Spinal cord (tissue), 10 donors: ENCODE data around the gene RAD51B. TPM values are rescaled to one million over a fixed set of nuclear protein-coding genes. Genes with fewer than 3 reads are reported as not detected.

Experiments
- DNase-seq, 6 donors: peaks; one replicate each; pipeline versions ENCODE4 v3.0.0 to v3.0.0-alpha.2; 2013 to 2015; ENCODE audit warnings: low spot score in 6 of 6, low read depth in 4 of 6
- H3K27ac ChIP-seq: one replicate; pipeline ENCODE4 v1.5.1; 2013; ENCODE audit warnings: low read depth, low read length, control low read depth
- H3K27me3 ChIP-seq: one replicate; pipeline ENCODE4 v1.6.1; 2013; ENCODE audit warnings: low read length; ENCODE audit not compliant: control insufficient read depth, insufficient read depth
- H3K36me3 ChIP-seq: one replicate; pipeline ENCODE4 v1.6.1; 2013; ENCODE audit warnings: low read length; ENCODE audit not compliant: control insufficient read depth, insufficient read depth
- H3K4me1 ChIP-seq: one replicate; pipeline ENCODE4 v1.6.1; 2013; ENCODE audit warnings: low read length; ENCODE audit not compliant: control insufficient read depth, insufficient read depth
- H3K4me3 ChIP-seq: one replicate; pipeline ENCODE4 v1.5.1; 2013; ENCODE audit warnings: low read depth, low read length, control low read depth
- H3K9me3 ChIP-seq: one replicate; pipeline ENCODE4 v1.6.1; 2013; ENCODE audit warnings: low read length; ENCODE audit not compliant: control insufficient read depth, insufficient read depth
- WGBS: methylation state at CpG from one replicate; pipeline ENCODE4 v1.1.5; 2013; ENCODE audit warnings: missing lambda C conversion rate; ENCODE audit not compliant: insufficient coverage; 5-methylcytosine and 5-hydroxymethylcytosine counted together
- polyA plus RNA-seq, 2 donors: library from polyadenylated mRNA; unstranded; fragments of 120-200 nt; gene quantifications; one replicate each; pipeline ENCODE4 v1.2.1, GENCODE V29; 2013; ENCODE audit not compliant: insufficient read length in 2 of 2
- total RNA-seq, 2 donors: library from RNA; depleted of rRNA in 1 of 2; stranded (reverse); fragments of 120-200 nt in 1 of 2; fragments of >200 nt in 1 of 2; gene quantifications; one replicate each; pipeline versions ENCODE4 v1.2.3 to v1.2.4, GENCODE V29; 2013 to 2014
- donor health status: healthy.

The RAD51B gene
- total and polyA plus RNA-seq, 4 donors: 5.7 to 28.9 (median 14.4) TPM

DNA sequence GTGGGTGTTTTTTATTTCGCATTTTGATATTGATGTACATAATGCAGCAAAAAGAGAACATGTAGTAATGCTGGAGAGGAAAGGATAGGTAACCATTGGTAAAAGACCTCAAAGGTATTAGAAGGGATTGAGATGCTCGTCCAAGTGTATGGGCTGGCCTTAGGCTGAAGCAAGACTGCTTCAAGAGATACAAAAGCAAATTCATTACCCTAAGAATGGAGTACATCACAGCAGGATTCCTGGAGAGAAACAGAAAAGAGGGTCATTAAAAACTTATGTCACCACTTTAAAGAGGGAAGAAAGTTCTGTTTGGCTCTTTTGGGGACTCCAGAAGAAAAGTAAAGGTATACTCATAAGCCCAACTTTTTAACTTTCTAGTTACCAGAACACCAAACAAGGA lies 552.8 kb downstream of the RAD51B start:
- WGBS: 86% methylated on average over 1 of the region's 2 CpGs
- no peaks in the 10 kb centered on the region for H3K36me3 ChIP-seq
- H3K27ac ChIP-seq: no peak overlapping the region
- DNase-seq: no peak
- no peaks in the 10 kb centered on the region for H3K27me3 ChIP-seq
- H3K4me1 ChIP-seq: peaks cover 5% of the 10 kb centered on the region
- H3K4me3 ChIP-seq: no peak overlapping the region
- no peaks in the 10 kb centered on the region for H3K9me3 ChIP-seq

- no peak overlapping the region for H3K4me3 ChIP-seq
- peak overlapping the region; percentile 15 for H3K27ac ChIP-seq
- H3K9me3 ChIP-seq: no peaks in the 10 kb centered on the region
- no peak for DNase-seq
- WGBS: no CpG with 5 or more reads among the region's 2 CpGs
- peaks cover 8% of the 10 kb centered on the region for H3K4me1 ChIP-seq
- H3K36me3 ChIP-seq: no peaks in the 10 kb centered on the region
- no peaks in the 10 kb centered on the region for H3K27me3 ChIP-seq
Measured at GRCh38 chr14:68373124-68373646, 553.6 kb downstream of the RAD51B start.

DNA sequence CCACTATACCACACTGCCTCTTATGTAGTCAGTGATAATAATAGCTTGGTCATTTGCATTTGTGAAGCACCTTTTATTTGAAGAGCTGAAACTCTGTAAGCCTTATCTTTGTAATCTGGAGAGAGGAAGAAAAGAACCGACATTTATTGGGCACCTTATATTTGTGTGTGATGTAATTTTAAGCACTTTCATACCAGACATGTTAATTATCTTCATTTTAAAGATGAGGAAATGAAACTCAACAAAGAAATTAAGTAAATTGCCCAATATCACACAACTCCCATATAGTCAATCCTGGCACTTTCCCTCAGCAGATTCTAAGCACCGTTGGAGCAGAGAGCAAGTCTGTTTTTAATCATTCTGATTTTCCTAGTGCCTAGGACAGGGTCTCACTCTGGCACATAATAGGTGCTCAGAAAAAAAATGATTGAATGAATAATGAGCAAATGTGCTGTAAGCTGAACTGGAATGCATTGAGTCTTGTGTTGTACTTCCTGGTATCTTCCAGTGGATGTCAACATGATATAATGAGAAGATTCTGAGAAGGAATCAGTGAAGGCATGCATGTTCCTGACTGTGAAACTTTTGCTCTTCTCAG lies 554.4 kb downstream of the RAD51B start:
- no CpG with 5 or more reads among the region's 2 CpGs for WGBS
- Histone ChIP-seq H3K27ac (peak overlapping the region; percentile 43), H3K27me3 (no peaks in the 10 kb centered on the region)

GRCh38 chr14:68374682-68375081 lies 555.1 kb downstream of the RAD51B start:
- Histone ChIP-seq H3K27ac (peak overlapping the region; percentile 43), H3K27me3 (no peaks in the 10 kb centered on the region), H3K36me3 (no peaks in the 10 kb centered on the region), H3K9me3 (no peaks in the 10 kb centered on the region), H3K4me3 (no peak overlapping the region), H3K4me1 (peaks cover 8% of the 10 kb centered on the region)
- 51% methylated on average over 7 of the region's 7 CpGs for WGBS
- no peak for DNase-seq

More for the DNA sequence above, 554.4 kb downstream of the RAD51B start:
- H3K36me3 ChIP-seq: no peaks in the 10 kb centered on the region
- no peak overlapping the region for H3K4me3 ChIP-seq
- peaks cover 8% of the 10 kb centered on the region for H3K4me1 ChIP-seq
- H3K9me3 ChIP-seq: no peaks in the 10 kb centered on the region
- no peak for DNase-seq

GRCh38 chr14:68375376-68375775 lies 555.8 kb downstream of the RAD51B start:
- no peaks in the 10 kb centered on the region for H3K9me3 ChIP-seq
- no peak for DNase-seq
- no peaks in the 10 kb centered on the region for H3K27me3 ChIP-seq
- no peaks in the 10 kb centered on the region for H3K36me3 ChIP-seq
- H3K4me1 ChIP-seq: peaks cover 8% of the 10 kb centered on the region
- H3K27ac ChIP-seq: peak overlapping the region; percentile 22
- WGBS: no CpG with 5 or more reads among the region's 4 CpGs
- no peak overlapping the region for H3K4me3 ChIP-seq

- Histone ChIP-seq H3K9me3 (no peaks in the 10 kb centered on the region), H3K4me1 (peaks cover 8% of the 10 kb centered on the region), H3K36me3 (no peaks in the 10 kb centered on the region), H3K4me3 (no peak overlapping the region), H3K27me3 (no peaks in the 10 kb centered on the region), H3K27ac (peak overlapping the region; percentile 76)
- 67% methylated on average over 1 of the region's 2 CpGs for WGBS
- DNase-seq: no peak
Measured at GRCh38 chr14:68376067-68376779, 556.6 kb downstream of the RAD51B start.

DNA sequence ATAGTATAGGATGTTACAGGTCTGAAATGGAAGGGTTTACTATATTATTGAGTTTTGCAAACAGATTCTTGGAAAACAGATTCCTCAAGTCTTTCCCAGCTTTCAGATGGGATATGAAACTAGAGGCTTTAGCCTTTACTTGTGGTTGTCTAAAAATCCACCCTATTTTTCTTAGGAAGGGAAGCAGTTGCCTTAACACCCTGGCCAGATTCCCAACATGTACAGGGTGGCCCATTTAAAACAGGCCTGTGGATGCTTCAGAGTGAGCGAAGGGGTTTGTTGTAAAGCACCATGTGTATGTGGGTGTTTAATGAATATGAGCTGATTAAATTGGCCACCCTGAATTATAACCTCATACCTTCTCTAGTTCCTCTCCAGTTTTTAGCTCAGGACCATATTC lies 557.4 kb downstream of the RAD51B start:
- H3K4me3 ChIP-seq: no peak overlapping the region
- peak overlapping the region; percentile 76 for H3K27ac ChIP-seq
- no peaks in the 10 kb centered on the region for H3K9me3 ChIP-seq
- H3K36me3 ChIP-seq: no peaks in the 10 kb centered on the region
- DNase-seq: peak in 1 of 6 donors; percentile 65
- no CpG with 5 or more reads among the region's 1 CpG for WGBS
- H3K27me3 ChIP-seq: no peaks in the 10 kb centered on the region
- H3K4me1 ChIP-seq: peaks cover 8% of the 10 kb centered on the region

GRCh38 chr14:68377459-68377858 lies 557.9 kb downstream of the RAD51B start:
- WGBS: 7% methylated on average over 4 of the region's 8 CpGs
- Histone ChIP-seq H3K36me3 (no peaks in the 10 kb centered on the region), H3K27ac (peak overlapping the region; percentile 76), H3K4me1 (peaks cover 8% of the 10 kb centered on the region), H3K27me3 (no peaks in the 10 kb centered on the region), H3K4me3 (no peak overlapping the region), H3K9me3 (no peaks in the 10 kb centered on the region)
- peak in 2 of 6 donors; percentile 75 to 82 for DNase-seq

GRCh38 chr14:68379510-68380328 lies 560.1 kb downstream of the RAD51B start:
- H3K27ac ChIP-seq: no peak overlapping the region

More at GRCh38 chr14:68379510-68380328, 560.1 kb downstream of the RAD51B start:
- H3K36me3 ChIP-seq: no peaks in the 10 kb centered on the region
- no peak overlapping the region for H3K4me3 ChIP-seq
- no peaks in the 10 kb centered on the region for H3K9me3 ChIP-seq
- 88% methylated on average over 1 of the region's 8 CpGs for WGBS
- DNase-seq: no peak
- peaks cover 16% of the 10 kb centered on the region for H3K4me1 ChIP-seq
- H3K27me3 ChIP-seq: no peaks in the 10 kb centered on the region
